Keratinocyte (primary cell): Measurements from ENCODE around the gene HOMEZ.

Experiments used
- EZH2 ChIP-seq: IDR thresholded peaks from one replicate; pipeline ENCODE4 v1.6.1; 2012; ENCODE audit warnings: inconsistent platforms, mild to moderate bottlenecking, low read length, moderate library complexity
- TF ChIP-seq, protein P1 (sequence below), 3 experiments: IDR thresholded peaks in 1 of 3; conservative IDR thresholded peaks in 1 of 3; optimal IDR thresholded peaks in 1 of 3; 2 replicates in 2 of 3; 3 replicates in 1 of 3; pipeline versions ENCODE3 to v1.5.1; 2011; ENCODE audit warnings: low read length in 3 of 3, mild to moderate bottlenecking in 3 of 3, moderate library complexity in 2 of 3, control low read depth in 1 of 3, inconsistent platforms in 1 of 3; ENCODE audit not compliant: insufficient read depth in 2 of 3; ENCODE audit errors: extremely low read depth in 1 of 3

DNA sequence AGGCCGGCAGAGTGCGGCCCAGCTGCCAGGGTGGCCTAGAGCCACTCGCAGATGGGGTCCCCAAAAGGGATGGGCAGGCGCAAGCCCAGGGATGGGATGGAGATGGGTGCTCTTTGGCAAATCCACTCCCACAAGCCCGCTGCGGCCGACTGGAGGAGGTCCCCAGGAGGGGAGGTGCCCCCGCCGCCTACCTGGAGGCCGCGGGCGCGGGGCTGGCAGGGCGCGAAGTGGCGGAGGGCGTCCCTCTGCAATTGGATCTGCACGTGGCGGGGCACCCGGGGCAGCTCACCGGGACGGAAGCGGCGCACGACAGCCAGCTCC is 16.0 kb upstream of the HOMEZ start:
- TF ChIP-seq EZH2 = no peak
- TF ChIP-seq, protein P1, sequence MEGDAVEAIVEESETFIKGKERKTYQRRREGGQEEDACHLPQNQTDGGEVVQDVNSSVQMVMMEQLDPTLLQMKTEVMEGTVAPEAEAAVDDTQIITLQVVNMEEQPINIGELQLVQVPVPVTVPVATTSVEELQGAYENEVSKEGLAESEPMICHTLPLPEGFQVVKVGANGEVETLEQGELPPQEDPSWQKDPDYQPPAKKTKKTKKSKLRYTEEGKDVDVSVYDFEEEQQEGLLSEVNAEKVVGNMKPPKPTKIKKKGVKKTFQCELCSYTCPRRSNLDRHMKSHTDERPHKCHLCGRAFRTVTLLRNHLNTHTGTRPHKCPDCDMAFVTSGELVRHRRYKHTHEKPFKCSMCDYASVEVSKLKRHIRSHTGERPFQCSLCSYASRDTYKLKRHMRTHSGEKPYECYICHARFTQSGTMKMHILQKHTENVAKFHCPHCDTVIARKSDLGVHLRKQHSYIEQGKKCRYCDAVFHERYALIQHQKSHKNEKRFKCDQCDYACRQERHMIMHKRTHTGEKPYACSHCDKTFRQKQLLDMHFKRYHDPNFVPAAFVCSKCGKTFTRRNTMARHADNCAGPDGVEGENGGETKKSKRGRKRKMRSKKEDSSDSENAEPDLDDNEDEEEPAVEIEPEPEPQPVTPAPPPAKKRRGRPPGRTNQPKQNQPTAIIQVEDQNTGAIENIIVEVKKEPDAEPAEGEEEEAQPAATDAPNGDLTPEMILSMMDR (optimal IDR thresholded peaks at IDR 0.05 in 1 of 3, IDR thresholded peaks at IDR 0.05 in 1 of 3, conservative IDR thresholded peaks at IDR 0.05 in 1 of 3; ENCODE audit: extremely low read depth in 1 of 3, insufficient read depth in 2 of 3, low read length in 3 of 3) = no peak
